Measurements from ENCODE around the gene KREMEN2.

Gene KREMEN2

DNA sequence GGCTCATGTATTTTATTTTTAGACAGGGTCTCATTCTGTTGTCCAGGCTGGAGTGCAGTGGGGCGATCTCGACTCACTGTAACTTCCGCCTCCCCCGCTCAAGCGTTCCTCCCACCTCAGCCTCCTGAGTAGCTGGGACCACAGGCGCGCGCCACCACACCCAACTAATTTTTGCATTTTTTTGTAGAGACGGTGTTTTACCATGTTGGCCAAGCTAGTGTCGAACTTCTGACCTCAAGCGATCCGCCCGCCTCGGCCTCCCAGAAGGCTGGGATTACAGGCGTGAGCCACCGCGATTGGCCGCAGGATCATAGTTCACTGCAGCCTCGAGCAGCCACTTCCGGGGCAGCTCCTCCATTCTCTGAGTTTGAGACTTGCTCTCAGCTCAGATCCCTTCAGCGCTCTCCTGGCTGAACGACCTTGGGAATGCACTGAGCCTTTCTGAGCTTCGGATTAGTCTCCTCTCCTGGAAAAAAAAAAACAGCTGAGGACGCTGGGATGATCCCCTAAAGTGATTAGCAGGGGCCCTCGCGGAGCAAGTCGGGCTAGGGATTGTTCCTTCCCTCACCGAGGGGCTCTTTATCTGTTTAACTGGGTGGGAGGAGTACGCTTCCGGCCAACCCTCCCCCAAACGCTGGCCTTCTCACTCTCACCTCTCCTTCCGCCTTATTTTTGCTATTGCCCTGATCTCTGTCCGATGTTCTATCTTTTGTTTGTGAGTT, 17.3 kb downstream of the KREMEN2 start:
- DNase-seq (ENCODE audit: low read depth) = peak; percentile 11
- H3K4me3 ChIP-seq (ENCODE audit: low read depth, low read length) = no peak overlapping the region

DNA sequence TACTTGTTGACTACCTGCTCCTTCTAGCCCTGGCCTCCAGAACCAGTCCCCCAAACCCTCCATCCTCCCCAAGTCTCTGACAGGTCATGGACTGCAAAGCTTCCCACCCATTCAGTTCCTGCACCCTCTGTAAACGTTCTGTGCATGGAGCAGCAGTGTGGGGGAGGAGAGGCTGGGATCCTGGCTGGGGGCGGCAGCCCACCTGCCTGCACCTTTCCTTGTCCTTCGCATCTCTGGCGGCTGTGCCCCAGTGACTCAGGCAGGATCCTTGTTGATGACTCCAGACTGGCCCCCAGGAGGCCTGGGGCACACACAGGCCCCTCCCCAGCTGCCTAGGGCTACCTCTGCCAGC, 17.8 kb downstream of the KREMEN2 start:
- H3K4me3 ChIP-seq (ENCODE audit: low read depth, low read length) = no peak overlapping the region
- DNase-seq (ENCODE audit: low read depth) = no peak
- TF ChIP-seq, protein P1, sequence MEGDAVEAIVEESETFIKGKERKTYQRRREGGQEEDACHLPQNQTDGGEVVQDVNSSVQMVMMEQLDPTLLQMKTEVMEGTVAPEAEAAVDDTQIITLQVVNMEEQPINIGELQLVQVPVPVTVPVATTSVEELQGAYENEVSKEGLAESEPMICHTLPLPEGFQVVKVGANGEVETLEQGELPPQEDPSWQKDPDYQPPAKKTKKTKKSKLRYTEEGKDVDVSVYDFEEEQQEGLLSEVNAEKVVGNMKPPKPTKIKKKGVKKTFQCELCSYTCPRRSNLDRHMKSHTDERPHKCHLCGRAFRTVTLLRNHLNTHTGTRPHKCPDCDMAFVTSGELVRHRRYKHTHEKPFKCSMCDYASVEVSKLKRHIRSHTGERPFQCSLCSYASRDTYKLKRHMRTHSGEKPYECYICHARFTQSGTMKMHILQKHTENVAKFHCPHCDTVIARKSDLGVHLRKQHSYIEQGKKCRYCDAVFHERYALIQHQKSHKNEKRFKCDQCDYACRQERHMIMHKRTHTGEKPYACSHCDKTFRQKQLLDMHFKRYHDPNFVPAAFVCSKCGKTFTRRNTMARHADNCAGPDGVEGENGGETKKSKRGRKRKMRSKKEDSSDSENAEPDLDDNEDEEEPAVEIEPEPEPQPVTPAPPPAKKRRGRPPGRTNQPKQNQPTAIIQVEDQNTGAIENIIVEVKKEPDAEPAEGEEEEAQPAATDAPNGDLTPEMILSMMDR (conservative IDR thresholded peaks at IDR 0.05; ENCODE audit: low read depth, low read length) = no peak

More for the DNA sequence above, 17.3 kb downstream of the KREMEN2 start:
- TF ChIP-seq, protein P1 (conservative IDR thresholded peaks at IDR 0.05; ENCODE audit: low read depth, low read length) = no peak

DNA sequence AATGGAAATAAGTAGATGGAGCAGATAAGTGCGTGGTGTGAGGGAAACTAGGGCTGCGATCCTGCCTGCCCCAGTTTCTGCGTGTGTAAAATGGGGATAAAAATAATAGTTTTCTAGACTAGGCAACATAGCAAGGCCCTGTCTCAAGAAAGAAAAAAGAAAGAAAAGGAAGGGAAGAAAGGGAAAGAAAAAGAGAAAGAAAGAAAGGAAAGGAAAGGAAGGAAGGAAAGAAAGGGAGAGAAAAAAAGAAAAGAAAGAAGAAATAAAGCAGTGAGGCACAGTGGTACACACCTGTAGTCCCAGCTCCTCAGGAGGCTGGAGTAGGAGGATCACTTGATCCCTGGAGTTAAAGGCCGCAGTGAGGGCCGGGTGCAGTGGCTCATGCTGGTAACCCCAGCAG, 18.3 kb downstream of the KREMEN2 start:
- no peak overlapping the region for H3K4me3 ChIP-seq (ENCODE audit: low read depth, low read length)
- TF ChIP-seq, protein P1 (conservative IDR thresholded peaks at IDR 0.05; ENCODE audit: low read depth, low read length) = no peak
- no peak for DNase-seq (ENCODE audit: low read depth)

DNA sequence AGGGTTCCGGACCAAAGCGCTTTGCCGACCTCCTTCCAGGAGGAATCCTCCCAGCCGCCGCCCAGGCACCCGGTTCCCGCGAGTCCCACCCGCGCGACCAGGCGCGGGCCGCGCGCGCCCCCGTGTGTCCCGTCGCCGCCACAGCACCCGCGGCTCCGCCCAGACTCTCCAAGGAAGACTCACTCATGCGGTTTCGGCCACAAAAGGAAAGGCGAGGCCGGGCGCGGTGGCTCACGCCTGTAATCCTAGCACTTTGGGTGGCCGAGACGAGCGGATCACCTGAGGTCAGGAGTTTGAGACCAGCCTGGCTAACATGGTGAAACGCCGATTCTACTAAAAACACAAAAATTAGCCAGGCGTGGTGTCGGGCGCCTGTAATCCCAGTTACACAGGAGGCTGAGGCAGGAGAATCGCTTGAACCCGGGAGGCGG, 19.6 kb downstream of the KREMEN2 start:
- DNase-seq (ENCODE audit: low read depth) = peak; percentile 69
- TF ChIP-seq, protein P1 (conservative IDR thresholded peaks at IDR 0.05; ENCODE audit: low read depth, low read length) = peak; percentile 52
- H3K4me3 ChIP-seq (ENCODE audit: low read depth, low read length) = peak overlapping the region; percentile 44

DNA sequence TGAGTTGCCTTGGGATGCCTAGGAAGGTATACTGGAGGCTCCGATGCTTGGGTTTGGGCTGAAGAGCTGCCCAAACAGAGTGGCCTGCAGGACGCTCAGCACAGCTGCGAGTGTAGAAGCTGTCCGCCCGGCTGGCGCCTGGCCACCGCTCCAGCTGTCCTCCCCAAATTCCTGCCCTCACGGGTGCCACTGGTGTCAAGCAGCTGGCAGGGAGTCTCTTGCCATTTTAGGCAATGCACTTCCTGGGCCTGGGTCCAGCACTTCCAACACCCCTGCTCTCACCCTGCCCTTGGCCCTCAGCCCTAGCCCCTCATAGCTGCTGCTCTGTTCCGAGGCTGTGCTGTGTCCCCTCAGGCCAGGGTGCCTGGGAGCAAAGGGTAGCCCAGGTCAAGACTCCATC, 21.4 kb downstream of the KREMEN2 start:
- no peak for DNase-seq (ENCODE audit: low read depth)
- TF ChIP-seq, protein P1 (conservative IDR thresholded peaks at IDR 0.05; ENCODE audit: low read depth, low read length) = no peak

GRCh38 chr16:2985893-2986355, 21.8 kb downstream of the KREMEN2 start:
- no peak for DNase-seq (ENCODE audit: low read depth)
- no peak overlapping the region for H3K4me3 ChIP-seq (ENCODE audit: low read depth, low read length)
- TF ChIP-seq, protein P1 (conservative IDR thresholded peaks at IDR 0.05; ENCODE audit: low read depth, low read length) = no peak

More for the DNA sequence above, 21.4 kb downstream of the KREMEN2 start:
- no peak overlapping the region for H3K4me3 ChIP-seq (ENCODE audit: low read depth, low read length)

GRCh38 chr16:2986623-2987188, 22.6 kb downstream of the KREMEN2 start:
- no peak overlapping the region for H3K4me3 ChIP-seq (ENCODE audit: low read depth, low read length)
- no peak for DNase-seq (ENCODE audit: low read depth)
- TF ChIP-seq, protein P1 (conservative IDR thresholded peaks at IDR 0.05; ENCODE audit: low read depth, low read length) = no peak
